Urothelium cell line (cell line): ENCODE measurements around the gene PERP.
A peak's percentile ranks its signal among the peaks of the same experiment; 100 is the strongest.
"Not testable (repeated sequence)": the region's sequence is repeated elsewhere in the genome, so short reads cannot be mapped to it uniquely, and the experiment has no call there.

Experiments used
- DNase-seq: peaks from one replicate; pipeline ENCODE4 v3.0.0; 2011; ENCODE audit warnings: low spot score, mixed read lengths
- FAIRE-seq: peaks from 2 replicates; lab custom pipeline; 2011; peaks lifted over from hg19 to GRCh38; lab: Jason Lieb, UNC

Gene PERP

GRCh38 chr6:138105880-138106664, 1.1 kb downstream of the PERP start:
- DNase-seq: no peak
- no peak for FAIRE-seq

DNA sequence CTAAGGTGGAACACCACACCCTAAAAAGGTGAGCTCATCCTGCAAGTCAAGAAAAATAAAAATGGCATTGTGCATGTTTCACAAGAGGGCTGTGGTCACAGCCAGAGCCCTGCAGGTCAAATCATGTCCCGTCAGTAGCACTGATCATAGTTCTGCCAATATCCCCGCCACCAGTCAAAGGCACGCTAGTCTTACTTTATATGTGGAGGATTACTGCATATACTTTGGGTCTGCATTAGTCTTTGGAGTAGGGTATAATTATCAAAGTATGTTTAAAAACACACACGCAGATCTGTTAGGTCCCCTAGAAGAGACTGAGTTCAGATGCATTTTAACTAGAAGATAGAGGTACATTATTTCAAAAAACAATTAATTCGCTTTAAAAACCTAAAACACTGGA, 1.8 kb downstream of the PERP start:
- no peak for DNase-seq
- no peak for FAIRE-seq

DNA sequence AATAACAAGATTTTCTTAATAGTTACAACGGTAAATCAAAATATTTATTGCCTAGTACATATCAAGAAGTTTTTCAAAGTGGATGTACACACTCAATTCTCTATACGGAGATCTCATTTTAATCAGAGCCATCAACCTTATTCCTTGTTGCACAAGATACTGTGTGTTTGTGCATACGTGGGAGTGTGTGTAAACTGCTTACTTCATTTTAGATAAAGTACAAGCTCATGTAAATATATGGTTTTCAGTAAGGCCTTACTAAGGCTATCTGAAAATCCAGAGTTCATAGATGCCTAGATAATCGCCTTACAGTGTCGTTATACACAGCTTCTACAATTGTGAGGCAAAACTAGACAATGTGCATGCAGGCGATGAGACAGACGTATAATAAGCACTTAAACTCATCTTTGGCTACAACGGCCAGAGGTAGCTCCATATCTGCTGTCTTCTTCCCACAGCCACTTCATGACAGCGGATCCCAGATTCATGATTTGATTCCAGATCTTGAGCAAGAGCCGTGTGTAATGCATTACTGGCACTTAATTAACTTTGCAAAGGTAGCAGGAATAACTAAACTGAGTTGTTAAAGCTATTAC, 2.5 kb downstream of the PERP start:
- FAIRE-seq (no peak), DNase-seq (no peak)

- FAIRE-seq (no peak), DNase-seq (no peak)
Observed at GRCh38 chr6:138103871-138104270, 3.3 kb downstream of the PERP start.

- no peak for FAIRE-seq
Observed at GRCh38 chr6:138101946-138102731, 5.1 kb downstream of the PERP start.

GRCh38 chr6:138099832-138100231, 7.4 kb downstream of the PERP start:
- no peak for DNase-seq
- FAIRE-seq: no peak

More at GRCh38 chr6:138101946-138102731, 5.1 kb downstream of the PERP start:
- no peak for DNase-seq

- DNase-seq: no peak
- no peak for FAIRE-seq
Observed at GRCh38 chr6:138098306-138098705, 8.9 kb downstream of the PERP start.

DNA sequence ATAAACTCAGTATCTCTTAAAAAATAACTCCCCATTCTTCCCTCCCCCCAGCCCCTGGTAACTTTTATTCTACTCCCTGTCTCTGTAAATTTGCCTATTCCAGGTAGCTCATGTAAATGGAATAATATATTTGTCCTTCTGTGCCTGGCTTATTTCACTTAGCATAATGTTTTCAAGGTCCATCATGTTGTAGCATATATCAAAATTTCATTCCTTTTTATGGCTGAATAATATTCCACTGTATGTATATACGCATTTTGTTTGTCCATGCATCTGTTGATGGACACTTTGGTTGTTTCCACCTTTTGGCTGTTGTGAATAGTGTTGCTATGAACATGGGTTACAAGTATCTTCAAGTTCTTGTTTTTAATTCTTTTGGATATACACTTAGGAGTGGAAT, 13.0 kb downstream of the PERP start:
- DNase-seq (no peak), FAIRE-seq (no peak)

DNA sequence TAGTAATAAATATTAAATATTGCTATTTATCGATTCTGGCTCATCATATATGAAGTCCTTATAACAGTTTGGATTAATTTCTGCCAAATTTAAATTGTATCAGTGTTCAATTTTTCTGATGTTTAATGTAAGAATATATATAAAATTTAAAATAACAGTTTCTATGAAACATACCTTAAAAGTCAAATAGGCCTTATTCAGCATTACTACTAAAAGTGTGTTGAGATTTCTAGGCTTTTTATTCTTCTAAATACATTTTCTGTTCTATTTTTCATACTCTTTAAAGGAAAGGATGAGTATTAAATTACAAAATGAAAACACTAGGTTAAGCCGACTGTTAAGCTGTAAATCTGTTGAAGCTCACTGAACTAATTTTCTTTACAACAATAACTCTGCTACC, 13.6 kb downstream of the PERP start:
- DNase-seq: no peak
- FAIRE-seq: no peak

GRCh38 chr6:138092686-138093085, 14.5 kb downstream of the PERP start:
- no peak for FAIRE-seq
- no peak for DNase-seq

- FAIRE-seq: no peak
- no peak for DNase-seq
Observed at GRCh38 chr6:138089325-138089724, 17.9 kb downstream of the PERP start.

DNA sequence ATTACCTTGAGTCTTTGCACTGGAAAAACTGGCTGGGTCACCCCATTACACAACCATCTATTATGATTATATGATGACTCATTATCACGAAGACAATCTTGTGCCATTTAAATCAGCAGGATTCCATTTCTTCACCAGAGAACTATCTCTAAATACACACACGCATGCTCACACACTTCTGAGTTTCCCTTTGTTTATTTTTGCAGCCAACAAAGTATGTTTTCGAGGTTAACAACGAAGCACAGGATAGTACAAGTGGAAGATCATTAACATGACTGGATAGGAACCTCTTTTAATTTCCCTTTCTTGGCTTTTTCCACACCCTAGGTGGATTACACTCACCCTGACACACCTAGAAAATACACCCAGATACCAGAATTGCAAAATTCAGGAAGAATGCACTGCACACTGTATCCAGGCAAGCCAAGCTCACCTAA, 18.9 kb downstream of the PERP start:
- FAIRE-seq (no peak), DNase-seq (peak; percentile 35)

- FAIRE-seq (no peak), DNase-seq (peak; percentile 32)
Observed at GRCh38 chr6:138087593-138088325, 19.5 kb downstream of the PERP start.

- no peak for FAIRE-seq
- peak; percentile 70 for DNase-seq
Observed at GRCh38 chr6:138086573-138087196, 20.5 kb downstream of the PERP start.

DNA sequence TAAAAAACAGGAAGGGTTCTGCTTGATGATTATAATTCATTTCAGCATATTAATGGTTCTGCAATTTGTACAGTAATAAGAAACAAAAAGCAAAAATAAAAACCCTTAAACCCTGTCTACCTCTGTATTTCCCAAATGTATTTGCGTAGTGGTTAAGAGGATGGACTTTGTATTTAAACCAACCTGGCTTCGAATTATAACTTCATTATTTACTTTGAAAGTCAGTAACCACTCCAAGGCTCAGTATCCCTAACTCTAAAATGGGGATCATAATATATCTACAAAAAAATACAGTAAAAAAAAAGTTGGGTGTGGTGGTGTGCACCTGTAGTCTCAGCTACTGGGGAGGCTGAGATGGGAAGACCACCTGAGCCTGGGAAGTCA, 21.4 kb downstream of the PERP start:
- DNase-seq (no peak), FAIRE-seq (no peak)

DNA sequence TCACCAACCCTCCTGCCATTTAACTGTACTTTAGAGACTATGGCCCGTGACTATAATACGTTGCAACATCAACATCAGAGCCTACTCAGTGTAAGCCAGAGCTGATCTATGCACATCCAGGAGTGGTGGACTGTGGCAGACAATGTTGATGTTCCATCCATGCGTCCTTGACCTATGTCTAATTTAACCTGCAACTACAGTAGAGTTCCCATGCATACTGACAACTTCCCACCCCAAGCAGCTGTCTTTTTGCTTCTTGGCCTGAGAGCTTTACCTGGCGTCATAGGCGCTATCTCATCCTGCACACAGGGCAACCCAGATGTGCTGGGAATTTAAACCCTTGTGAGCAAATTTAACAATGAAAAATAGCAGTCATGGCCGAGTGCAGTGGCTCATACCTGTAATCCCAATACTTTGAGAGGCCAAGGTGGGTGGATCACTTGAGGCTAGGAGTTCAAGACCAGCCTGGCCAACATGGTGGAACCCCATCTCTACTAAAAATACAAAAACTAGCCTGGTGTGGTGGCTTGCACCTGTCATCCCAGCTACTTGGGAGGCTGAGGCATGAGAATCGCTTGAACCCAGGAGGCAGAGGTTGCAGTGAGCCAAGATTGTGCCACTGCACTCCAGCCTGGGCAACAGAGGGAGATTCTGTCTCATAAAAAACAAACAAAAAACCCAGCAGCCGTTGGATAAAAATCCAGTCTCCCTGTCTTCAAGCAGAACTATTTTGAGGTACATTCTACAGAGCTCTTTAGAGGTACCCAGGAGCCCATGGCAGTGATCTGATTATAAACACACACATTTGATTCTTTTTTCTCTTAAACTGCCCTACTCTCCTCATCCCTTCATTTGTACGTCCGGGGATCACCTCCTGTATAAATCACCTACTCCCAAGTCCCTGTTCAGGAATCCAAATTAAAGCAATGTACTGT, 22.0 kb downstream of the PERP start:
- FAIRE-seq: no peak
- DNase-seq: no peak

GRCh38 chr6:138082232-138082631, 25.0 kb downstream of the PERP start:
- DNase-seq (no peak), FAIRE-seq (no peak)

- not testable (repeated sequence) for FAIRE-seq, DNase-seq
Observed at GRCh38 chr6:138079556-138079955, 27.7 kb downstream of the PERP start.

DNA sequence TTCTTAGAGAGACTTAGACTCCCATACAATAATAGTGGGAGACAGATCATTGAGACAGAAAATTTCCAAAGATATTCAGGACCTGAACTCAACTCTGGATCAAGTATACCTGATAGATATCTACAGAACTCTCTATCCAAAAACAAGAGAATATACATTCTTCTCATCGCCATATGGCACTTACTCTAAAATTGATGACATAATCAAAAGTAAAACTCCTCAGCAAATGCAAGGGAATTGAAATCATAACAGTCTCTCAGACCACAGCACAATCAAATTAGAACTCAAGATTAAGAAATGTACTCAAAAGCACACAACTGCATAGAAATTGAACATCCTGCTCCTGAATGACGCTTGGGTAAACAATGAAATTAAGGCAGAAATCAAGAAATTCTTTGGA, 28.7 kb downstream of the PERP start:
- DNase-seq: no peak
- no peak for FAIRE-seq

DNA sequence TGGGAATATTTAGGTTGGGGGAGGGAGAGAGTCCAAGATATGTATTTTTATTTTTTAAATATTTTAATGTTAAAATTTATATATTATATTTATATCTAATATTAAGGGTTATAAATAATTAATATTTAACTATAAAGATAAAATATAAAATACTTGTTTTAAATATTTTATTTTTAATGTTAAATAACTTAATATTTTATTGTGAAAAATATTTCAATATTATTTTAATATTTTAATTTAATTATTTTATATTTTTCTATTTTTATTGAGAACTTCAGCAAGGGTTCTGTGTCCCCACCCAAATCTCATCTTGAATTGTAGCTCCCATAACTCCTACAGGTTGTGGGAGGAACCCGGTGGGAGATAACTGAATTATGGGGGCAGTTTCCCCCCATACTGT, 34.0 kb downstream of the PERP start:
- FAIRE-seq (no peak), DNase-seq (no peak)
